Muscle of leg (tissue), 11 donors: ENCODE results near the gene PMM1. TPM values are rescaled to one million over a fixed set of nuclear protein-coding genes. Genes with fewer than 3 reads are reported as not detected.
"Not testable (repeated sequence)": the region's sequence is repeated elsewhere in the genome, so short reads cannot be mapped to it uniquely, and the experiment has no call there.

ENCODE experiments used
- DNase-seq: peaks from one replicate; pipeline ENCODE4 v3.0.0; 2013
- H3K27ac ChIP-seq: one replicate; pipeline ENCODE4 v1.5.1; 2013; ENCODE audit warnings: mild to moderate bottlenecking, low read length, control low read depth
- H3K27me3 ChIP-seq: one replicate; pipeline ENCODE4 v1.6.1; 2013; ENCODE audit warnings: low read length; ENCODE audit not compliant: control insufficient read depth, insufficient read depth
- H3K36me3 ChIP-seq: one replicate; pipeline ENCODE4 v1.6.1; 2013; ENCODE audit warnings: low read length; ENCODE audit not compliant: control insufficient read depth, insufficient read depth
- H3K4me1 ChIP-seq: one replicate; pipeline ENCODE4 v1.6.1; 2013; ENCODE audit warnings: low read length; ENCODE audit not compliant: control insufficient read depth, insufficient read depth
- H3K4me3 ChIP-seq: one replicate; pipeline ENCODE4 v1.5.1; 2013; ENCODE audit warnings: low read length, control low read depth
- H3K9me3 ChIP-seq: replicated peaks from 2 replicates; pipeline ENCODE4 v1.6.1; 2013; ENCODE audit warnings: low read depth, low read length; ENCODE audit not compliant: control insufficient read depth
- WGBS: methylation state at CpG from one replicate; pipeline ENCODE4 v1.1.5; 2013; ENCODE audit warnings: missing lambda C conversion rate; ENCODE audit not compliant: insufficient coverage; 5-methylcytosine and 5-hydroxymethylcytosine counted together
- polyA plus RNA-seq, 8 donors: library from polyadenylated mRNA; unstranded; fragments of 120-200 nt; gene quantifications; one replicate each; pipeline versions ENCODE4 v1.2.1 to v1.2.3, GENCODE V29; 2013; ENCODE audit warnings: inconsistent platforms in 1 of 8, low replicate concordance in 1 of 8; ENCODE audit not compliant: insufficient read length in 8 of 8, insufficient read depth in 1 of 8
- total RNA-seq: library from RNA; stranded (reverse); fragments of 120-200 nt; gene quantifications from one replicate; pipeline ENCODE4 v1.2.4, GENCODE V29; 2013

PMM1 gene
- total and polyA plus RNA-seq, 9 donors = 9.7 to 34.2 (median 26.2) TPM

DNA sequence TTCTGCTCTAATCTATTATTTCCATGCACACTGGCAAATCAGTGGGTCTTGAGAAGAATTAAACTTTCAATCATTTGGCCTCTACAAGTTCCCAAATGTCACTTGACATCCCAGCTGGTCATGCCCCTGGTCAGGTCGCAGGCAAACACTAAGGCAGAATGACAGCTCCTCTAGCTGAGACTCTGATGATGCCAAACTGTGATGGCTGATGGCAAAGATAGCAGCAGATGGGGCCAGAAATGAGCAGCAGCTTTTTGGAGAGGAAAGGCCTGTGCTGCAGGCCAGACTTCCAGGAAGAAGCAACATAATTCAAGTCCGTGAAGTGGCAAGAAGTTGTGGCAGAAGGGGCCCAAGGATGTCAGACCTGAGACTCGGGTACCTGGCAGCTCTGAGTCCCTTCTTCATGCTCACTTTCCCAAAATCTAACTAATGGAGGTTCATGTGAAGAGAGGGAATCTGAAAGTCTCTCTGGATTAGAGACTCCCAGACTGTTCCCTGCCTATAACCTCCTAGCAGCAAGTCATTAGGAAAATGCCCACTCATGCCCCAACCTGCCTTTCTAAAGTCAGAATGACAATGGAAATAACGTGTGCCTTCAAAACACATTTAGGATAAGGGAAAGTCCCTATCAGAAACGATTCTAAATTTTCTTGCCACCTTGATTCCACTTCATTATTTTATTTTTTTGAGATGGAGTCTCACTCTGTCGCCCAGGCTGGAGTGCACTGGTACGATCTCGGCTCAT lies 9.4 kb upstream of the PMM1 start:
- WGBS = 92% methylated on average over 2 of the region's 8 CpGs
- Histone ChIP-seq H3K4me1 (peaks cover 2% of the 10 kb centered on the region), H3K27me3 (no peaks in the 10 kb centered on the region), H3K9me3 (no peaks in the 10 kb centered on the region), H3K4me3 (no peak overlapping the region), H3K36me3 (peaks cover 34% of the 10 kb centered on the region), H3K27ac (no peak overlapping the region)
- no peak for DNase-seq

DNA sequence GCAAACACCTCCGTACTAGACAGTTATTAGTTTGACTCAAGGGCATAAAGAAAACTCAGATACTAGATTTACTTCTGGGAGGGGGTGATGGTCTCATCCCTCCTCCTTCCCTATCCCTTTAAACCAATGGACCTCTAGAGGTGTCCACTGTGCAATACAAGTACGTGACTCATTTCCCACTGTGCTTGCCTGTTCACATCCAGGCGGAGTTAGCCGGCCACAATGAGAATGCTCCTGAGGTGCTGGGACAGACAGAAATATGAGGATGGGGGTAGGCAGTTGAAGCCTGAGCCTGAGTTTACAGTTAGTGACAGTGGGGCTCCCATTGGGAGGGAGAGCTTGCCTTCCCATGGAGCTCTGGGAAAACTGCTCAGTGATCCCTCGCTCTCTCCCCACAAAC lies 8.4 kb upstream of the PMM1 start:
- no peak overlapping the region for H3K27ac ChIP-seq
- DNase-seq = no peak

DNA sequence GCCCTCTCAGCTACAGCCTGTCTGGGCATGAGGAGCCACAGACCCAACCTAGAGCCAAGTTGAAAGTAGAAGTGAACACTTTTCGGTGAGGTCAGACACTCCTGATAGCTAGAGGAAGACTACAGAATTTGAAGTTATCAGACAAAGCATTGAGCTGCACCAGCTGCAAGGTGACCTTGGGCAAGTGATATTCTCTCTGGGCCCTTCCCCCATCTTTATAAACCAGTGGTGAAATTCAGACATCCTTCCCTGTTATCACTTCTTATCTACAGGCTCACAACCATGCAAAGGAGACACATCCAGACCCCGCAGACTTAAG lies 8.0 kb upstream of the PMM1 start:
- Histone ChIP-seq H3K27ac (no peak overlapping the region), H3K4me1 (peaks cover 2% of the 10 kb centered on the region), H3K27me3 (no peaks in the 10 kb centered on the region), H3K4me3 (no peak overlapping the region), H3K36me3 (peaks cover 25% of the 10 kb centered on the region), H3K9me3 (no peaks in the 10 kb centered on the region)
- no peak for DNase-seq
- 57% methylated on average over 1 of the region's 2 CpGs for WGBS

More for the DNA sequence above, 8.4 kb upstream of the PMM1 start:
- Histone ChIP-seq H3K27me3 (no peaks in the 10 kb centered on the region), H3K4me1 (peaks cover 2% of the 10 kb centered on the region), H3K9me3 (no peaks in the 10 kb centered on the region), H3K4me3 (no peak overlapping the region), H3K36me3 (peaks cover 29% of the 10 kb centered on the region)
- WGBS = 83% methylated on average over 1 of the region's 5 CpGs

DNA sequence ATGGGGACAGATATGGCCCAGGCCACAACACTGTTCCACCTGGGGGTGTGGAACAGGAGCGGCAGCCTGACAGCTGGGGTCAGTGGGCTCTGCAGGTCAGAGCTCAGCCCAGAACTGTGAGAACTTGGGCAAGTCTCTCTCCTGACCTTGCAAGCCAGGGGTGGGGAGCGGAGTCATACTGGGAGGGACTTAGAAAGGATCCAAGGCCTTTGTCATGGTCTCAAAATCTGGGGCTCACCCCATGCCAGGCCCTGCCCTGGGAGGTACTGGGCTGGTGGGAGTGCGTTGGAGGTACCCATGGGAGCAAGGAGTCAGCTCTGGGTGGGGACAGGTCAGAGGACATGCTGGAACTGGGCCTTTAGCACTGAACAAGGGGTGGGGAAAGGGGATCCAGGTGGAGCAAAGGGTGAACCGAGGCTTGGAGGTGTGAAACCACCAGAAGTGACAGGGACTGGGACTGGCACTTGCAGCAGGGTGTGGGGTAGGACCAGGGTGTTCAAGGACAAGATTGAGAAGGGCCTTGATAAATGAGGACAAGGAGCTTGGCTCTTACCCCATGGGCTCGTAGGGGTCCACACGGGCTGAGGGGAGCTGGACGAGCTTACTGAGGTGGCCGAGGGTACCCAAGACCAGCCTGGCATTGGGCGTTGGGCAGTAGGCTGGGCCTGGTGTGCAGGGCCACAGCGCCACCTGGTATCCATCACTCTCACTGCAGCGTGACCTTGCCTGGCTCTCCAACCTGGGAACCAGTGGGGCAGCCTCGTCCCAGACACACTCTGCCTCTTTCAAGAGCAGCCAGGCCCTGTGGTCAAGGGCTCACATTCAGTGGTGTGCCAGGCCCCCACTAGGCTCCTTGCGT lies 7.4 kb upstream of the PMM1 start:
- DNase-seq = no peak
- H3K4me1 ChIP-seq = peaks cover 2% of the 10 kb centered on the region
- 42% methylated on average over 12 of the region's 13 CpGs for WGBS
- H3K9me3 ChIP-seq = no peaks in the 10 kb centered on the region
- peaks cover 20% of the 10 kb centered on the region for H3K36me3 ChIP-seq
- no peak overlapping the region for H3K27ac ChIP-seq
- no peak overlapping the region for H3K4me3 ChIP-seq
- H3K27me3 ChIP-seq = no peaks in the 10 kb centered on the region

DNA sequence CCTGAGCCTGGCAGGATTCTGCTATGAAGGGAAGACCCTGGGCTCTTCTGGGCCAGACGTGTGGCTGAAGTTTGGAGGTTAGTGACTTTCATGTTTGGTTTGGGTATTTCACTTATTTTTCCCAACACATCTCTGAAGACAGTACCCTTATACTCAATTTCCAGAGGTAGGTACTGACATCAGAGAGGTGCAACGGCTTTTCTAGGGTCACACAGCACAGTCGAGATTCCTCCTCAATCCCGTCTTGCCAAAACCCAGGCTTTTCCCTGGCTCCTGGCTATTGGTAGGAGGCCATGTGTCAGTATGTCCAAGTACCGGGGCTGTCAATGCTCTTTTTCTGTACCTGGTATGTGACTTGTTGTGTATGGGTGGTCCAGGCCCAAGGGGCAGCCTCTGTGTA lies 6.1 kb upstream of the PMM1 start:
- Histone ChIP-seq H3K27me3 (no peaks in the 10 kb centered on the region), H3K9me3 (no peaks in the 10 kb centered on the region), H3K36me3 (peaks cover 14% of the 10 kb centered on the region), H3K4me3 (no peak overlapping the region), H3K4me1 (peaks cover 2% of the 10 kb centered on the region), H3K27ac (no peak overlapping the region)
- DNase-seq = no peak
- WGBS = no CpG with 5 or more reads among the region's 5 CpGs

DNA sequence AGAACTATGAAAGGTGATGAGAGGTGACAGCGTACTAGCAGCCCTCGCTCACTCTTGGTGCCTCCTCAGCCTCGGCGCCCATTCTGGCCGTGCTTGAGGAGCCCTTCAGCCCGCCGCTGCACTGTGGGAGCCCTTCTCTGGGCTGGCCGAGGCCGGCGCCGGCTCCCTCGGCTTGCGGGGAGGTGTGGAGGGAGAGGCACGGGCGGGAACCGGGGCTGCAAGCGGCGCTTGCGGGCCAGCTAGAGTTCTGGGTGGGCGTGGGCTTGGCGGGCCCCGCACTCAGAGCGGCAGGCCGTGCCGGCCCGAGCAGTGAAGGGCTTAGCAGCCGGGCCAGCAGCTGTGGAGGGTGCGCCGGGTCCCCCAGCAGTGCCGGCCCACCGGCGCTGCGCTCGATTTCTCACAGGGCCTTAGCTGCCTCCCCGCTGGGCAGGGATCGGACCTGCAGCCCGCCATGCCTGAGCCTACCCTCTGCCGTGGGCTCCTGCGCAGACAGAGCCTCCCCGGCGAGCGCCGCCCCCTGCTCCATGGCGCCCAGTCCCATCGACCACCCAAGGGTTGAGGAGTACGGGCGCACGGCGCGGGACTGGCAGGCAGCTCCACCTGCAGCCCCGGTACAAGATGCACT lies 3.8 kb upstream of the PMM1 start:
- not testable (repeated sequence) for DNase-seq, H3K4me3 ChIP-seq, H3K9me3 ChIP-seq, H3K27ac ChIP-seq, H3K36me3 ChIP-seq, H3K27me3 ChIP-seq
- peaks cover 13% of the 10 kb centered on the region for H3K4me1 ChIP-seq
- 92% methylated on average over 43 of the region's 51 CpGs for WGBS

DNA sequence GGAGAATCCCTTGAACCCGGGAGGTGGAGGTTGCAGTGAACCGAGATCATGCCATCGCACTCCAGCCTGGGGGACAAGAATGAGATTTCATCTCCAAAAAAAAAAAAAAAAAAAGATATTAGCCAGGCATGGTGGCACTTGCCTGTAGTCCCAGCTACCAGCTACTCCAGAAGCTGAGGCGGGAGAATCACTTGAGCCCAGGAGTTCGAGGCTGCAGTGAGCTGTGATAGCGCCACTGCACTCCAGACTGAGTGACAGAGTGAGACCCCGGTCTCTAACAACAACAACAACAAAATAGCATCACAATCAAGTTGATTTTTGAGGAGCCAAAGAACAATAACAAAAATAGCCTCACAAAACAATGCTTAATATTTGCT lies 2.3 kb downstream of the PMM1 start:
- Histone ChIP-seq H3K36me3 (peaks cover 22% of the 10 kb centered on the region), H3K4me3 (no peak overlapping the region), H3K4me1 (peaks cover 12% of the 10 kb centered on the region), H3K27me3 (no peaks in the 10 kb centered on the region), H3K27ac (no peak overlapping the region), H3K9me3 (no peaks in the 10 kb centered on the region)
- WGBS = 92% methylated on average over 2 of the region's 7 CpGs
- DNase-seq = no peak

DNA sequence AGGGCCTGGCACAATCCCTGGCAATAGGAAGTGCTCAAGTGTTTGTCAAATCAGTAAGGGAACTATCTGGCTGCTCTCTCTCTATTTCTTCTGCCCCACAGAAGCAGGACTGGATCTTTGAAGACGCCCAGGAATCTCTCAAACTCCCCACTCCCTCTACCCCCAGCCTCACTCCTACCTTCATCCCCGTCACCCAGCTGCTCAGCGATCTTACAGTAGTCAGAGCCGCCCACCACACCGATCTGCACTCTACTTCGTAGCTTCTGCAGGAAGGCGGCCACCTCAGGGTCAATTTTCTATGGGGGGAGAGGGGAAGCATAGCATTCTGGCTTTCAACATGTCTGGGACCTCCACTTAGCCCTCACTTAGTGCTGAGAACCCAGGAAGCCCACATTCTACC lies 3.7 kb downstream of the PMM1 start:
- Histone ChIP-seq H3K9me3 (no peaks in the 10 kb centered on the region), H3K4me1 (peaks cover 12% of the 10 kb centered on the region), H3K4me3 (no peak overlapping the region), H3K27ac (no peak overlapping the region), H3K36me3 (peaks cover 26% of the 10 kb centered on the region), H3K27me3 (no peaks in the 10 kb centered on the region)
- no peak for DNase-seq
- WGBS = no CpG with 5 or more reads among the region's 7 CpGs

DNA sequence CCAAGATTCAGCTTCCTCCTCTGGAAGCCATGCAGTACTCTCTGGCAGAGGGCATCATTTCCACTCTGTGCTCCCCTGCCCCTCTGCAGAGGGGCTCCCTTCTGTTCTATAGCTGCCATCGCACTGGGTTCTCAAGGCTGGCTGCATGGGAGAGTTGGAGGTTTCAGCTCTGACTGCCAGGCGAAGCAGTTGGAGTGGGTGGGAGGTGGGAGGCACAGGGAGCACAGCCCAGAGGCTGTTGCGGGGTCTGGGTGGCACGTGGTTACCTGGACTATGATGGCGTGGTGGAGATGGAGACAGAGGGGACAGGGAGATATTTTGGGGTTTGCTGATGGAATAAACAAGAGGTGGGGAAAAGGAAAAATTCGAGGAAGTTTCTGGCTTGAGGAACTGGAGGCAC lies 4.8 kb downstream of the PMM1 start:
- no peak overlapping the region for H3K4me3 ChIP-seq
- H3K4me1 ChIP-seq = peaks cover 9% of the 10 kb centered on the region
- H3K36me3 ChIP-seq = peaks cover 31% of the 10 kb centered on the region
- no peak for DNase-seq
- 89% methylated on average over 6 of the region's 6 CpGs for WGBS
- no peaks in the 10 kb centered on the region for H3K27me3 ChIP-seq
- no peak overlapping the region for H3K27ac ChIP-seq
- H3K9me3 ChIP-seq = no peaks in the 10 kb centered on the region

DNA sequence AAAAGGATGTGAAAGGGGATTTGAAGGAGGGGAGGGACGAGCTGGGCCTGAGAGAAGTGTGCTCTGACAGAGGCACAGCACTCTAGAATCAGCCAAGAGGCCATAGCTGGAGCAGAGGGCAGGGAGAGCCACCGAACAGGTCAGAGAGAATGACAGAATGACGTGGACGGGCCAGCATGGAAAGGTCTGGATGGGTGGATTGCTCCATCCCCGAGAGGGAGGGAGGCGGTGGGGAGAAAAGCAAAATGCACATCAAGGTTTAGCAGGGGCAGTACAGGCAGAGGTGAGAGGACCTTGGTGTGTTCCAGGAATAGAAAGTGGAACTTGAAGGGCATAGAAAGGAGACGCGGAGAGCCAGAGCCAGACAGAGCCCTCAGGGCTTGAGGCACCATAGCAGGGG lies 6.9 kb downstream of the PMM1 start:
- H3K36me3 ChIP-seq = peaks cover 48% of the 10 kb centered on the region
- DNase-seq = no peak
- H3K27ac ChIP-seq = no peak overlapping the region
- 73% methylated on average over 8 of the region's 8 CpGs for WGBS
- no peak overlapping the region for H3K4me3 ChIP-seq
- no peaks in the 10 kb centered on the region for H3K27me3 ChIP-seq
- no peaks in the 10 kb centered on the region for H3K9me3 ChIP-seq
- H3K4me1 ChIP-seq = no peaks in the 10 kb centered on the region
